ENCODE results near the gene GJA1.

GRCh38 chr6:121436960-121437850, 1.8 kb downstream of the GJA1 start:
- TF ChIP-seq CTCF (IDR thresholded peaks at IDR 0.05), result no peak
- no peak for TF ChIP-seq POLR2A (IDR thresholded peaks at IDR 0.05)
